ENCODE data around the gene RPIA. TPM values are rescaled to one million over a fixed set of nuclear protein-coding genes. Genes with fewer than 3 reads are reported as not detected.

Gene RPIA
- total RNA-seq, 4 donors from 2014 or later = 16.3 to 28.1 (median 16.6) TPM

- H3K4me3 ChIP-seq = no peak overlapping the region
- H3K9me3 ChIP-seq = no peaks in the 10 kb centered on the region
- TF ChIP-seq CTCF (IDR thresholded peaks at IDR 0.05) (no peak), POLR2A (IDR thresholded peaks at IDR 0.05) (no peak)
- H3K27me3 ChIP-seq = no peaks in the 10 kb centered on the region
- no peaks in the 10 kb centered on the region for H3K4me1 ChIP-seq
- no peak for DNase-seq
- H3K36me3 ChIP-seq = no peaks in the 10 kb centered on the region
- no peak overlapping the region for H3K27ac ChIP-seq
Measured at GRCh38 chr2:88724643-88725332, 33.3 kb downstream of the RPIA start.

- Histone ChIP-seq H3K4me1 (no peaks in the 10 kb centered on the region), H3K36me3 (peaks cover 0 to 5% (median 0%) of the 10 kb centered on the region in 3 donors), H3K27ac (no peak overlapping the region), H3K27me3 (no peaks in the 10 kb centered on the region), H3K9me3 (no peaks in the 10 kb centered on the region), H3K4me3 (no peak overlapping the region)
- no peak for TF ChIP-seq CTCF (IDR thresholded peaks at IDR 0.05)
- no peak for TF ChIP-seq POLR2A (IDR thresholded peaks at IDR 0.05)
- DNase-seq = no peak
Measured at GRCh38 chr2:88729061-88729745, 37.7 kb downstream of the RPIA start.

DNA sequence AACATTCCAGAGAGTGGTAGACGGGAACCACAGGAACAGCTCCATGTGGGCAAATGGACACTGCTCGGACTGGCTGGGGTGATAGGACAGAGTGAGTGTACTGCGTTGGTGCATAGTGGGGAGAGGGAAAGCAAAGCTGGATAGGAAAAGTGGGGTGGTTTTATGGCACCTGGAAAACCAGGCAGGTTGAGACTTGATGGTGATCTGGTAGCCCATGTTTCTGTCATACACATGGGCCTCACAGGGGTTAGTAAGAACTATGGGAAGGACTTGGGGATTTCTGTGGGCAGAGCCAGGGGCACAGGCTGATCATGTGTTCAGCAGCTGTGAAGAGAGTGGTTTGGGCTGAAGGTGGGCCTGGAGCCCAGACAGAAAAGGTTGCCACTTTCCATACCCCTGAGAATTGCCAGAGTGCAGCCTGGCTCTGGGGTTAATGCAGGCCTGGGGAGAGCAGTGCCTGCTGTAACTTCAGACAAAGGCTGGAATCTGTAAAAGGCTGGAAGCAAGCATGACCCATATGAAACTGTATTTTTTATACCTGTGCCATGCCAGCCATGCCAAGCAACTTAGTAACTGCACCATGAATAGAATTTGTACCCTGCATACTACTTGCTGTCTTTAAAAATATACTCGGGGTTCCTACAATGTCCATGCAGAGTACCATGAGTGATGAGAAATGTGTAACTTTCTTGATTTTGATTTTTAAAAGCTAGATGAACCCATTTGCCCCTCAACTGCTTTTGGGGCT is 41.9 kb downstream of the RPIA start:
- no peak for TF ChIP-seq CTCF (IDR thresholded peaks at IDR 0.05)
- Histone ChIP-seq H3K9me3 (no peaks in the 10 kb centered on the region), H3K36me3 (peaks cover 0 to 21% (median 0%) of the 10 kb centered on the region in 3 donors), H3K27me3 (no peaks in the 10 kb centered on the region), H3K4me3 (no peak overlapping the region), H3K27ac (no peak overlapping the region), H3K4me1 (peaks cover 0 to 14% (median 0%) of the 10 kb centered on the region in 4 donors)
- no peak for DNase-seq

- Histone ChIP-seq H3K4me3 (no peak overlapping the region), H3K27me3 (no peaks in the 10 kb centered on the region), H3K4me1 (peaks cover 0 to 14% (median 0%) of the 10 kb centered on the region in 4 donors), H3K36me3 (peaks cover 0 to 26% (median 0%) of the 10 kb centered on the region in 3 donors), H3K27ac (no peak overlapping the region), H3K9me3 (no peaks in the 10 kb centered on the region)
- TF ChIP-seq CTCF (IDR thresholded peaks at IDR 0.05) (no peak), POLR2A (IDR thresholded peaks at IDR 0.05) (no peak)
- no peak for DNase-seq
Measured at GRCh38 chr2:88735133-88735532, 43.7 kb downstream of the RPIA start.

DNA sequence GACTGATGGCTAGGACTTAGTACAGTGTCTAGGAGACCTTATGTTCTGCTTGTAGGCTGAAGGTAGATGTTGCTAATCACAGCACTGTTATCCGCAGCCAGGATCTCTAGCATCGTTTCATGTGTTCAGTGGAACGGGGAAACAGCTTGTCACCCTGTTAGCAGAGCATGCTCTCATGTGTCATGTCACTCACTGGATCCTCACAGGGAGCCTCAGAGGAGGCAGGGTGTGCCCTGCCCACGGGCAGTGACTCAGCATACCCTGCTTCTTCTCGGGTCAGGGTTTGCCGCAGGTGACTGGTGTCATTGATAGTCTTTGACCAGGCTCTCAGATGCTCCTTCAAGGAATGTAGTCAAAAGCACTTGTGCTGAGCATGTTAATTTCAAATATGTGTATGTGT is 44.4 kb downstream of the RPIA start:
- DNase-seq = peak in 2 of 3 donors; percentile 67 to 79
- H3K27me3 ChIP-seq = no peaks in the 10 kb centered on the region
- no peak for TF ChIP-seq CTCF (IDR thresholded peaks at IDR 0.05)
- TF ChIP-seq POLR2A (IDR thresholded peaks at IDR 0.05) = no peak
- H3K36me3 ChIP-seq = peaks cover 0 to 30% (median 0%) of the 10 kb centered on the region in 3 donors
- no peak overlapping the region for H3K4me3 ChIP-seq
- H3K4me1 ChIP-seq = peaks cover 0 to 14% (median 0%) of the 10 kb centered on the region in 4 donors
- no peaks in the 10 kb centered on the region for H3K9me3 ChIP-seq
- peak overlapping the region in 1 of 4 donors; percentile 38 for H3K27ac ChIP-seq

Measured in Peyer's patch (tissue), 4 donors.